H9 (cell line): ENCODE measurements around the gene LAMP1. TPM values are rescaled to one million over a fixed set of nuclear protein-coding genes. Genes with fewer than 3 reads are reported as not detected.

Experiments
- DNase-seq: peaks from one replicate; pipeline ENCODE4 v3.0.0-alpha.2; 2017
- H2AFZ ChIP-seq: one replicate; pipeline ENCODE4 v1.6.1; 2013; ENCODE audit warnings: mild to moderate bottlenecking, low read length, control low read depth, moderate library complexity
- H2AK5ac ChIP-seq: 2 replicates; pipeline ENCODE4 v1.6.1; 2013; ENCODE audit warnings: low read length, control low read depth, mixed read lengths; ENCODE audit not compliant: insufficient read length
- H2BK120ac ChIP-seq: one replicate; pipeline ENCODE4 v1.6.1; 2013; ENCODE audit warnings: low read depth, mild to moderate bottlenecking, low read length, control low read depth, inconsistent platforms; ENCODE audit not compliant: poor library complexity, severe bottlenecking
- H2BK12ac ChIP-seq: 2 replicates; pipeline ENCODE4 v1.6.1; 2013; ENCODE audit warnings: low read length, control low read depth, mixed read lengths, low read depth; ENCODE audit not compliant: insufficient read length
- H2BK15ac ChIP-seq: 2 replicates; pipeline ENCODE4 v1.6.1; 2013; ENCODE audit warnings: low read depth, low read length, control low read depth
- H2BK20ac ChIP-seq: one replicate; pipeline ENCODE4 v1.6.1; 2013; ENCODE audit warnings: low read depth, mild to moderate bottlenecking, low read length, control low read depth, inconsistent platforms; ENCODE audit not compliant: poor library complexity, severe bottlenecking
- H2BK5ac ChIP-seq: 2 replicates; pipeline ENCODE4 v1.6.1; 2013; ENCODE audit warnings: low read length, control low read depth, mixed read lengths; ENCODE audit not compliant: insufficient read length
- H3K14ac ChIP-seq: 2 replicates; pipeline ENCODE4 v1.6.1; 2013; ENCODE audit warnings: low read length, control low read depth; ENCODE audit not compliant: insufficient read depth
- H3K18ac ChIP-seq: 2 replicates; pipeline ENCODE4 v1.6.1; 2013; ENCODE audit warnings: low read depth, mild to moderate bottlenecking, mixed read lengths, low read length, control low read depth; ENCODE audit not compliant: insufficient read length
- H3K23ac ChIP-seq: 2 replicates; pipeline ENCODE4 v1.6.1; 2013; ENCODE audit warnings: low read length, control low read depth, mixed read lengths, low read depth; ENCODE audit not compliant: insufficient read length
- H3K23me2 ChIP-seq: 2 replicates; pipeline ENCODE4 v1.6.1; 2013; ENCODE audit warnings: low read depth, mild to moderate bottlenecking, mixed read lengths, low read length, control low read depth; ENCODE audit not compliant: insufficient read length, poor library complexity, severe bottlenecking
- H3K27ac ChIP-seq: 2 replicates; pipeline ENCODE4 v1.5.1; 2013; ENCODE audit warnings: low read length, control low read depth, mixed read lengths, low read depth; ENCODE audit not compliant: insufficient read length
- H3K27me3 ChIP-seq: 2 replicates; pipeline ENCODE4 v1.6.1; 2013; ENCODE audit warnings: low read length, control low read depth, inconsistent platforms; ENCODE audit not compliant: insufficient read depth
- H3K4ac ChIP-seq: 2 replicates; pipeline ENCODE4 v1.6.1; 2013; ENCODE audit warnings: low read depth, mild to moderate bottlenecking, control low read depth, inconsistent platforms, low read length, moderate library complexity
- H3K4me1 ChIP-seq: 2 replicates; pipeline ENCODE4 v1.6.1; 2013; ENCODE audit warnings: low read length, control low read depth, inconsistent platforms; ENCODE audit not compliant: insufficient read depth
- H3K4me2 ChIP-seq: 2 replicates; pipeline ENCODE4 v1.6.1; 2013; ENCODE audit warnings: low read length, control low read depth, mixed read lengths; ENCODE audit not compliant: insufficient read length, insufficient read depth
- H3K56ac ChIP-seq: 2 replicates; pipeline ENCODE4 v1.6.1; 2013; ENCODE audit warnings: low read depth, mild to moderate bottlenecking, mixed read lengths, low read length, control low read depth; ENCODE audit not compliant: insufficient read length
- H3K79me1 ChIP-seq: 2 replicates; pipeline ENCODE4 v1.6.1; 2013; ENCODE audit warnings: low read depth, mild to moderate bottlenecking, moderate library complexity, low read length, control low read depth, inconsistent platforms; ENCODE audit not compliant: insufficient read depth, poor library complexity, severe bottlenecking
- H3K79me2 ChIP-seq: 2 replicates; pipeline ENCODE4 v1.6.1; 2013; ENCODE audit warnings: low read length, control low read depth, inconsistent platforms; ENCODE audit not compliant: insufficient read depth
- H3K9ac ChIP-seq: 2 replicates; pipeline ENCODE4 v1.6.1; 2013; ENCODE audit warnings: low read length, control low read depth, mixed read lengths; ENCODE audit not compliant: insufficient read length; ENCODE audit errors: extremely low read depth
- H3K9me3 ChIP-seq: one replicate; pipeline ENCODE4 v1.6.1; 2013; ENCODE audit warnings: low read depth, low read length, inconsistent platforms; ENCODE audit not compliant: control insufficient read depth
- H3T11ph ChIP-seq: one replicate; pipeline ENCODE4 v1.6.1; 2013; ENCODE audit warnings: mild to moderate bottlenecking, low read length, control low read depth, inconsistent platforms
- H4K20me1 ChIP-seq: one replicate; pipeline ENCODE4 v1.6.1; 2013; ENCODE audit not compliant: control insufficient read depth, insufficient read length, insufficient read depth
- H4K5ac ChIP-seq: 2 replicates; pipeline ENCODE4 v1.6.1; 2013; ENCODE audit warnings: low read depth, mild to moderate bottlenecking, mixed read lengths, low read length, control low read depth; ENCODE audit not compliant: insufficient read length
- H4K8ac ChIP-seq: replicated peaks from 2 replicates; pipeline ENCODE4 v1.6.1; 2013; ENCODE audit warnings: low read length, control low read depth, mixed read lengths, low read depth; ENCODE audit not compliant: insufficient read length
- H4K91ac ChIP-seq: 2 replicates; pipeline ENCODE4 v1.6.1; 2013; ENCODE audit warnings: low read depth, mild to moderate bottlenecking, moderate library complexity, mixed read lengths, low read length, control low read depth; ENCODE audit not compliant: insufficient read length
- H3K27ac Mint-ChIP-seq, 3 experiments: 2 replicates in 2 of 3; 3 replicates in 1 of 3; pipeline ENCODE4 v1.8.0; 2020 to 2021; ENCODE audit warnings: mixed read lengths in 3 of 3, mild to moderate bottlenecking in 1 of 3, moderate library complexity in 1 of 3
- H3K27me3 Mint-ChIP-seq: 2 replicates; pipeline ENCODE4 v1.8.0; 2021; ENCODE audit warnings: low read depth, mild to moderate bottlenecking, moderate library complexity, mixed read lengths
- H3K36me3 Mint-ChIP-seq, 3 experiments: 2 replicates in 2 of 3; 3 replicates in 1 of 3; pipeline ENCODE4 v1.8.0; 2020 to 2021; ENCODE audit warnings: low read depth in 3 of 3, mixed read lengths in 3 of 3; ENCODE audit not compliant: insufficient read depth in 1 of 3
- H3K4me1 Mint-ChIP-seq, 2 experiments: 2 replicates each; pipeline ENCODE4 v1.8.0; 2020; ENCODE audit warnings: mixed read lengths in 2 of 2
- H3K4me3 Mint-ChIP-seq, 2 experiments: 2 replicates in 1 of 2; 3 replicates in 1 of 2; pipeline ENCODE4 v1.8.0; 2020 to 2021; ENCODE audit warnings: mild to moderate bottlenecking in 2 of 2, mixed read lengths in 2 of 2, moderate library complexity in 1 of 2
- H3K9me3 Mint-ChIP-seq, 2 experiments: 2 replicates in 1 of 2; 3 replicates in 1 of 2; pipeline ENCODE4 v1.8.0; 2020; ENCODE audit warnings: mild to moderate bottlenecking in 2 of 2, mixed read lengths in 2 of 2, moderate library complexity in 1 of 2
- CTCF ChIP-seq: fragments of 200-600 bp; sonication (generic); conservative IDR thresholded peaks from 3 replicates; pipeline ENCODE4 v1.8.0; 2021; ENCODE audit warnings: antibody characterized with exemption, mild to moderate bottlenecking
- WGBS: extraction: QIAGEN DNeasy Blood & Tissue Kit; methylation state at CpG from one replicate; pipeline ENCODE4 v1.1.7; 2013; ENCODE audit warnings: missing lambda C conversion rate, low lambda C conversion rate, mixed read lengths; ENCODE audit not compliant: insufficient read length; ENCODE audit errors: extremely low coverage; 5-methylcytosine and 5-hydroxymethylcytosine counted together
- total RNA-seq: library from RNA; stranded (reverse); gene quantifications from 2 replicates; pipeline ENCODE4 v1.2.1, GENCODE V29; 2021

LAMP1 gene
- total RNA-seq, 1 experiment from 2014 or later: 131 TPM

GRCh38 chr13:113364311-113364889 is 67.4 kb downstream of the LAMP1 start:
- no peak overlapping the region for H4K8ac ChIP-seq
- H3K36me3 Mint-ChIP-seq: peaks cover 9 to 22% (median 21%) of the 10 kb centered on the region in 3 experiments; a peak in 6 of 7 replicates
- no peak overlapping the region for H3K9ac ChIP-seq
- H3K14ac ChIP-seq: no peak overlapping the region
- no peak overlapping the region for H3K27ac ChIP-seq
- no peaks in the 10 kb centered on the region for H4K20me1 ChIP-seq
- H3K4me2 ChIP-seq: peak overlapping the region; percentile 29
- H2BK5ac ChIP-seq: no peak overlapping the region
- H3K23me2 ChIP-seq: peaks cover 12% of the 10 kb centered on the region
- no peaks in the 10 kb centered on the region; a peak in 1 of 5 replicates for H3K9me3 Mint-ChIP-seq
- no peak overlapping the region for H2AK5ac ChIP-seq
- no peak overlapping the region for H4K91ac ChIP-seq
- peak overlapping the region in 1 of 2 experiments; percentile 8; a peak in 1 of 5 replicates for H3K4me3 Mint-ChIP-seq
- H3K27me3 ChIP-seq: no peaks in the 10 kb centered on the region
- no peak overlapping the region for H3T11ph ChIP-seq
- H4K5ac ChIP-seq: no peak overlapping the region
- no peak overlapping the region for H2BK20ac ChIP-seq
- no peak for DNase-seq
- no peaks in the 10 kb centered on the region for H3K9me3 ChIP-seq
- no peak overlapping the region for H3K4ac ChIP-seq
- no peaks in the 10 kb centered on the region for H3K27me3 Mint-ChIP-seq
- no peak overlapping the region for H3K56ac ChIP-seq
- H3K27ac Mint-ChIP-seq: peak overlapping the region in 1 of 3 experiments; percentile 44; a peak in 1 of 7 replicates
- H2BK15ac ChIP-seq: no peak overlapping the region
- H3K4me1 ChIP-seq: no peaks in the 10 kb centered on the region; the same call in 1 of the 2 replicates
- no peak overlapping the region for H3K23ac ChIP-seq
- no CpG with 5 or more reads among the region's 41 CpGs for WGBS
- H2BK120ac ChIP-seq: no peak overlapping the region
- H2AFZ ChIP-seq: no peak overlapping the region
- H3K79me1 ChIP-seq: peaks cover 11% of the 10 kb centered on the region
- no peak overlapping the region for H2BK12ac ChIP-seq
- H3K18ac ChIP-seq: no peak overlapping the region
- peaks cover 16 to 34% of the 10 kb centered on the region in 2 experiments for H3K4me1 Mint-ChIP-seq
- no peak for TF ChIP-seq CTCF
- H3K79me2 ChIP-seq: peaks cover 10% of the 10 kb centered on the region; the same call in 1 of the 2 replicates
